ENCODE measurements around the gene TSSK6.

Gene TSSK6

GRCh38 chr19:19529783-19530422 lies 14.6 kb upstream of the TSSK6 start:
- DNase-seq = no peak

- DNase-seq = no peak
Measured at GRCh38 chr19:19528721-19529490, 13.6 kb upstream of the TSSK6 start, which contains the start of gene YJEFN3. Gene YJEFN3, plus strand, starts transcription at chr19:19528911. Its CDS starts 22 bp downstream, at chr19:19528933.

- DNase-seq = no peak
Measured at GRCh38 chr19:19527674-19528625, 12.6 kb upstream of the TSSK6 start.

- DNase-seq = no peak
Measured at GRCh38 chr19:19527371-19527656, 12.0 kb upstream of the TSSK6 start.

- no peak for DNase-seq
Measured at GRCh38 chr19:19526581-19527370, 11.4 kb upstream of the TSSK6 start.

- no peak for DNase-seq
Measured at GRCh38 chr19:19525611-19526380, 10.4 kb upstream of the TSSK6 start.

GRCh38 chr19:19524053-19524452 lies 8.7 kb upstream of the TSSK6 start:
- DNase-seq = no peak

- DNase-seq = no peak
Measured at GRCh38 chr19:19523177-19523576, 7.8 kb upstream of the TSSK6 start.

GRCh38 chr19:19520989-19521388 lies 5.6 kb upstream of the TSSK6 start:
- DNase-seq = no peak

GRCh38 chr19:19517235-19517619 lies 1.9 kb upstream of the TSSK6 start:
- DNase-seq = no peak

GRCh38 chr19:19515642-19516519 lies 533 bp upstream of the TSSK6 start, which contains the start of gene NDUFA13:
Gene NDUFA13, plus strand, starts transcription at chr19:19516225. Its CDS starts 14 bp downstream, at chr19:19516239.
- DNase-seq = peak; percentile 85

GRCh38 chr19:19514215-19514657 lies 1.1 kb downstream of the TSSK6 start:
- DNase-seq = no peak

- DNase-seq = no peak
Measured at GRCh38 chr19:19513682-19514081, 1.7 kb downstream of the TSSK6 start.

GRCh38 chr19:19510432-19510831 lies 4.9 kb downstream of the TSSK6 start:
- no peak for DNase-seq

- DNase-seq = no peak
Measured at GRCh38 chr19:19508217-19508616, 7.1 kb downstream of the TSSK6 start.

GRCh38 chr19:19507354-19507753 lies 8.0 kb downstream of the TSSK6 start:
- DNase-seq = no peak

GRCh38 chr19:19506592-19506991 lies 8.8 kb downstream of the TSSK6 start:
- no peak for DNase-seq

- DNase-seq = no peak
Measured at GRCh38 chr19:19505669-19506326, 9.6 kb downstream of the TSSK6 start.

- DNase-seq = no peak
Measured at GRCh38 chr19:19504754-19505668, 10.3 kb downstream of the TSSK6 start.

Measured in stimulated activated naive CD4-positive, alpha-beta T cell treated with Interleukin-2 at 50 U/mL for 16 hours (primary cell).